GM18499 (cell line): Measurements from ENCODE around the gene COX7B2.

Source experiments
- ATAC-seq: cut with Tn5 transposase; IDR thresholded peaks from one replicate; pipeline ENCODE4 v1.9.1; 2021; ENCODE audit warnings: moderate number of reproducible peaks; ENCODE audit not compliant: insufficient read depth, unreplicated experiment

COX7B2 gene

DNA sequence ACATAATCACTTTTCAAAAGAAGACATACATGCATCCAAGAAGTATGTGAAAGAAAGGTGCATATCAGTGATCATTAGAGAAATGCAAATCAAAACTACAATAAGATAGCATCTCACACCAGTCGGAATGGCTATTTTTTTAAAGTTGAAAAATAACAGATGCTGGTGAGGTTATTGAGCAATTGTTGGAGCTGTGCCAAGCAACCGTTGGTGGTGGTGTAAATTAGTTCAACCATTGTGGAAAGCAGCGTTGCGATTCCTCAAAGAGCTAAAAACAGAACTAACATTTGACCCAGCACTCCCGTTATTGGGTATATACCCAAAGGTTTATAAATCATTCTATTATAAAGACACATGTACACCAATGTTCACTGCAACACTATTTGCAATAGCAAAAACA is 14.2 kb downstream of the COX7B2 start:
- no peak for ATAC-seq

DNA sequence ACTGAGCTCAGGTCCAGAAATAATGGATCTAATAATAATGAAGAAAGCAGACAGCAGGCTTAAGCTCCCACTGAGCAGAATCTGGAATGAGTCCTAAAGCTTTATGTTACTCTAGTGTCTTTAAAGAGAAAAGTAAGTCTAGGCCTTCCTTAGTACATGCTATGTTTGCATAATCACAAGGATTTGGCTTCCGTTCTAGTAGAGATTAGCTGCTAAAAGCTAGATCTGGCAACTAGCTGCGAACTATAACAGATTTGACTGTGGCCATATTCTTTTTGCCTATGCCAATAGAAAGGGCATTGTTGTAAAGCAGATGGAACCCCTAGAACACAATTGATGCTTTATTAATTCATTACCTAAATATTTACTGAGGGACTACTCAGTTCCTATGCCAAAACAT is 19.0 kb downstream of the COX7B2 start:
- no peak for ATAC-seq

DNA sequence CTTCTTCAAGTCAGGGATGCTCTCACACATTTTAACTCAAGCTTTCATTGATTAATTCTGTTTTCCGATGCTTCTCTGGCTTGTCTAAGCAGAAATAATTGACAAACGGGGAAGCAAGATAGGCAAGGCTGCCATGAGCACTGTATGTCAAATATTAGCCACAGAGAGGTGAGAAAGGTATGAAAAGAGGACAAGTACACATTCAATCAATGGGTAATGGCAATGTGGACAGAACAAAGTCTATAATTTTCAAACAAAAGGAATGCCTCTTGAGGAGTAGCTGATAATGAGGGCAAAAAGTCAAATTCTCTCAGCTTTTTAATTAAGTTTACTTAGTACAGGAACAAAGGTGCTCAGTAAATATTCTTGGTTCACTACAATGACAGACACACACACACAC is 19.6 kb downstream of the COX7B2 start:
- no peak for ATAC-seq

DNA sequence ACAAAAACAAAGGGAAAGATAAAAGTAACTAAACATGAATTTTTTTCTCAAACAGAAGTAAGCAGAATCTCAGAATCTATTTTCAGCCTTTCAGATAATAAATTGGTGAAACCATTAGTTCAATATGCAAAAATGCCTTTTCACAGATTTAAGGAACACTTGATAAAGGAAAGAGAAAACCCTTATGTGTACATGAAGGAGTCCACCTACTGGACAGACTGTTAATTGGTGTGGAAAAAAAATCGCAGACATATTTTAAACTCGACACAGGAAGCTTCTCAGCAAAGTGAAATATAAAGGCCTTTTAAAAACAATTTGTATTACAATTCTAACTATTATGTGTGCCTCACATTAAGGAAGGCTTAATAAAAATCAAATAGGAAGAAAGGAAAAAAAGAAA is 22.3 kb downstream of the COX7B2 start:
- no peak for ATAC-seq

DNA sequence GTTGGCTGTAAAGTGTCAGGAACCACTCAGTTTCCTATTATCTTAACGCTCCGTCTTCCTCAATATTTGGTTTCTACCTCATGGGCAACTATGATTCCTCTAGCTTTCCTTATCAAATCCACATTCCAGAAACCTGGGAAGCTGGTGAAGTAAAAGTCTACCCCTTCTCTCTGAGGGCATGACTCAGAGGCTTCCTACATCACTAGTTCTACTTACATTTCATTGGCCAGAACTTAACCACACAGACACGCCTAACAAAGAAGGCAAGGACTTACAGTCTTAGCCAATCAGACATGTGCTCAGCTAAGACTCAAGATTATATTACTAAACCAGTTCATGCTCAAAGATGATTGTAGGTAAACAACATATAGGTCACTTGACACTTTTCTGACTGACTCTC is 30.4 kb downstream of the COX7B2 start:
- ATAC-seq, result no peak

DNA sequence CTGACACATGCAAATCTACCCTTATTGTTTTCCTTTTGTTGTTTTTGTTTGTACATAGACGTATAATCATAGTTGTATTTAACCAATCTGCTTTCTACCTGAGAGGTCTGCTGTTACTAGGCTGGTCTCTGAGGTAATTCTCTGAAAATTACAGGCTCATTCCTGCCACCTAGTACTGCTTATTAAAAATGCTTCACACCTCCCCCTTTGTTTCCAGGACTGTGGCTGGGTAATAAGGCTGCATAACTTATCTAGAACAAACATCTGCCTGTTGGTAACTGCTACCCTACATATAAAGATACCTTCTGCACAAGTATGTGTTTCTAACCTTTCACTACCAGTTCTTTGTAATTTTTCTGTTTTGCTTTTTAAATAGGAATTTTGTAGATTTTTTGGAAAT is 34.2 kb downstream of the COX7B2 start:
- no peak for ATAC-seq

DNA sequence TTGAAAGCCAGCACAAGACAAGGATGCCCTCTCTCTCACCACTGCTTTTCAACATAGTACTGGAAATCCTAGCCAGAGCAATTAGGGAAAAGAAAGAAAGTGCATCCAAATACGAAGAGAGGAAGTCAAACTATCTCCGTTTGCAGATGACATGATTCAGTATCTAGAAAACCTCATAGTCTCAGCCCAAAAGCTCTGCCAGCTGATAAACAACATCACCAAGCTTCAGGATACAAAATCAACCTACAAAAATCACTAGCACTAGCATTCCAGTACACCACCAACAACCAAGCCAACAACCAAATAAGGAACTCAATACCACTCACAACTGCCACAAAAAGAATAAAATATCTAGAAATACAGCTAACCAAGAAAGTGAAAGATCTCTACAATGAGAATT is 38.6 kb downstream of the COX7B2 start:
- no peak for ATAC-seq

DNA sequence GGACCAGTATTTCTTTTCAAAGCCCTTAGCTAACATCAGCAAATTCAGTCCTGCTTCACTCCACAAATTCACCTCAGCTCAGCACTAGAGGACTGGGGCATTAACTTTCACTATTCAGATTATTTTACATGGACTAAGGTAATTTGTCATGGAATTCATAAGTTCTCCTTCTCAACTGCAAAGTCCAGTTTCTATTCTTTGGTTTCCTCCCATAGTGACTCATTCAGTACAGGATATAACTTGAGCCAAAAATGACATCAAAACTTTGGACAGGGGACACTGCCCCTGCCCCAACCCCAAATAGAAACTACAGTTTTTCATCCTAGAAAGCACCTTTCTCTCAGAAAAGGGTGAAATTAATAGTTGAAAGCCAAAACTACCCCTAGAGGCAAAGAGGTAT is 52.7 kb downstream of the COX7B2 start:
- no peak for ATAC-seq

DNA sequence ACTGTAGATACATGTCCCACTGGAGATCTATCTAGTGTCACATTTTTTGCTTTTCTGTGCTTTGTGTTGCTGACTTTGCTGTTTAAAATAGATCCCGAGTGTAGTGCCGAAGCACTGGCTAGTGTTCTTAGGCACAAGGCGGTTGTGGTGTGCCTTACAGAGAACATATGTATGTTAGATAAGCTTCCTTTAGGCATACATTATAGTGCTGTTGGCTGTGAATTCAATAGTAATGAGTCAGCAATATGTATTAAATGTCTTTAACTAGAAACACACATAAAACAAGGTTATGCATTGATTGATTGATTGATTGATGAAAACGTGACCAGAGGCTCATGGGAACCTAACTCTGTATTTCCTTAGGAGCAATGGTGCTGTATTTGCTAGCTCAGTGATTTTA is 56.2 kb downstream of the COX7B2 start:
- ATAC-seq, result no peak

DNA sequence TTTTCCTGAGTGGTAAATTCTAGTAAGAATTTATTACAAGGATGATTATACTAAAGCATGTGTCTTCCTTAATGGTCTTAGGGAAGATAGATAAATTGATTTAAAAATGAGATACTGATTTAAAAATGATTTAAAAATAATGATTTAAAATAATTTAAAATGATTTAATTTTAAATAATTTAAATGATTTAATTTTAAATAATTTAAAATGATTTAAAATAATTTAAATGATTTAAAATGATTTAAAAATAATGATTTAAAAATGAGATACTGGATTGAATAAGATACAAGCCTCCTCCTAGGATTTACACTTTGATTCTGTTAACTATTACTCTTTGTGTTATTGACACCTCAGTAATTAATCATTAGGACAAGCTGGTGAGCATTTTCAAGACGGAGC is 59.0 kb downstream of the COX7B2 start:
- no peak for ATAC-seq

DNA sequence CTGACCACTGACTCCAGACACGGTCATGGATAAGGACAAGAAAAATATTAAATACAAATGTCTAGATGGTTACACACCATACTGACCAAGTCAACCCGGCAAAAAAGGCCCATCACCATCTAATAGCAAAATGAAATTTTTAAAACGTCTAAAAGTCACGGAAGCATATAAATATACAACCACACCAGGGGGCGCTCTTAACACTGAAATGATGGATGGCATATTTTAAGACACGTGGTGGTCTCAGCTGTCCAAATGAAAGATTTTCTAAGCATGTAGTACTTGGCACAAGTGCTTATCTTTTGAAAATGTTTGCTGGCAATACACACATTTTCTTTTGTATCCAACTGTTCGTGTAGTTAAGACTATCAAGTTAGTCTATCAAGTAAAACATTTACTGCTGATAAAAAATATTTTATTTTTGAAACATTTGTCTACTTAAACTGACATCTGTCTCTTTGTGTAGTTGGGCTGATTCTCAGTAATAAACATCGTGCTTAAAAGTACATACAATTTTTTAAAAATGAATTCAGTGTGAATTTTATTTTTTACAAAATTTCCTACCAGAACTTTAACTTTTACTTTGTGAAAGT is 64.6 kb downstream of the COX7B2 start:
- ATAC-seq, result no peak

DNA sequence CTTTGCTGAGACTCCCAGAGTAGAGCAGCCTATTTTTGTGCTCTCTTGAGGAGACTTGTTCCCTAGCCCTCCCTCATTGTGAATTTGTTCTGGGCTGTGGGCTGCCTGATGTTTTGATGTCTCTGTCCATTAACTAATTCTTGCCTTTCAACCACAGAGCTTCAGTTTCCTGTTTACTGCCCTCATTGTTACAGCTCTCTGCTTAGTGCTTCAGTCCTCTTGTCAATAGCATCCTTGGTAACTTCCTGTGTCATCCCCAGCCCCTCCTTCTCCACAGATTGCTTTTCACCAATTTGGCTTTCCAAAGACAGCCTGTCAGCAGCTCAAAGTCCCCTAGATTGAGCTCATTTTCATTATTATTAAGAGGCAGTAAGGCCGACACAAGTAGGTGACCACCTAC is 69.9 kb downstream of the COX7B2 start:
- ATAC-seq, result no peak

DNA sequence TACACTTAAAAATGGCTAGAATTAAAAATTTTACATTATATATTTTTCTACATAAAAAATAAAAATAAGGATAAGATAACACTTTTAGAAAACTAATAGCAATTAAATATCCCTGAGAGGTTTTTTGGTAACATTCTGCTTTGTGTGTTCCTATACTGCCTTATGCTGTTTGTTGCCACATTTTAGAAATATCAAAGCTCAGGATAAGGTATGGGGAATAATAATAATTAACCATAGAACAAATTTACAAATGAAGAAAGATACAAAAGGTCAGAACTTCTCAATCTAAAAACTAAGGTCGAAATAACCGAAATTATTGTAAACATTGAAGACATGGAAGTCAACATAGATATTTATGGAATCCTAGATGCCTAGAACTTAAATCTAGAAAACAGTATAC is 71.4 kb downstream of the COX7B2 start:
- ATAC-seq, result no peak

DNA sequence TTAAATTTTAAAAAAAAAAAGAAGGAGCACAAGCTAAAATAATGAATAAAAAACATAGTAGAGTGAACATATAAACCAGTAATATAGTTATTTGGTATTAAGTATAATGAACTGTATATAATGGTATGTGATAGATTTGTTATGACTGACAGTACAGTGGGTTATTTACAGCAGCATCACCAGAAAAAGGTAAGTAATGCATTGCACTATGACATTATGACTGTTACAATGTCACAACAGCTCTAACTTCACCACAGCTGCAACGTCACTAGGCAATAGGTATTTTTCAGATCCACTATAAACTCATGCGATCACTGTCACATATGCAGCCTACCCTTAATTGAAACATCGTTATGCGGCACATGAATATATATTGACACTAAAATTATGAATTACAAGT is 72.5 kb downstream of the COX7B2 start:
- ATAC-seq, result no peak

DNA sequence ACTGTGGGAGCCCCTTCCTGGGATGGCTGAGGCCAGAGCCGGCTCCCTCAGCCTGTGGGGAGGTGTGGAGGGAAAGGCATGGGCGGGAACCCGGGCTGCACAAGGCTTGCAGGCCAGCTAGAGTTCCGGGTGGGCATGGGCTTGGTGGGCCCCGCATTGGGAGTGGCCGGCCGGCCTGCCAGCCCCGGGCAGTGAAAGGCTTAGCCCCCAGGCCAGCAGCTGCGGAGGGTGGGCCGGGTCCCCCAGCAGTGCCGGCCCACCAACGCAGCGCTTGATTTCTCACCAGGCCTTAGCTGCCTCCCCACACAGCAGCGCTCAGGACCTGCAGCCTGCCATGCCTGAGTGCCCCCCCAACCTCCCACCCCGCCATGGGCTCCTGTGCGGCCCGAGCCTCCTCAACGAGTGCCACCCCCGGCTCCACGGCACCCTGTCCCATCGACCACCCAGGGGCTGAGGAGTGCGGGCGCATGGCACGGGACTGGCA is 78.0 kb downstream of the COX7B2 start:
- ATAC-seq, result no peak

DNA sequence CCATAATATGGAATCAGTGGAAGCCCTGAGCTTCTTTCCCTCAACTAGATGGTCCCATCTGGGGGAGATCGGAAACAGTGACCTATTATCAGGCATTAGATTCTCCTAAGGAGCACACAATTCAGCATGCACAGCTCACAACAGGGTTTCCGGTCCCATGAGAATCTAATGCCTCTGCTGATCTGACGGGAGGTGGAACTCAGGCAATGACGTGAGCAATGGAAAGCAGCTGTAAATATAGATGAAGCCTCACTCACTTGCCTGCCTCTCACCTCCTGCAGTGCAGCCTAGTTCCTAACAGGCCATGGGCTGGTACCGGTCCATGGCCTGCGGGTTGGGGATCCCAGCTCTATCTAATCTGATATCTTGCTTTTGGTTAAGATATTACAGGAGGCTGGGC is 88.9 kb downstream of the COX7B2 start:
- no peak for ATAC-seq

DNA sequence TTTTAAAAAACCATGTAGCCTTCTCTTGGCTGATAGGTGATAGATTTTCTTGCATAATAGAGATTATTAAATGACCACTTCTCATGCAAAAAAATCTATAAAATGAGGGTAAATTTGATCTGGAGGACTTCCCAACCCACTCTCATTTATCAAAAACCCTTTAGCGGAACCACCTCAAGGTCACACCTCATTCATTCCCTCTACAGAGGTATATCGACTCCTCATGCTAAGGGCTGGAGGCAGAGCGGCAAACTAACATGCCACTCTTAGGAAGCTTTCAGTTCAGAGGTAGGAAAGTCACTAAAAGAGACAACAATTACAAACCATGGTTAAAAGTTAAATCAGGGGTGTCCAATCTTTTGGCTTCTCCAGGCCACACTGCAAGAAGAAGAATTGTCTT is 90.0 kb downstream of the COX7B2 start:
- no peak for ATAC-seq

DNA sequence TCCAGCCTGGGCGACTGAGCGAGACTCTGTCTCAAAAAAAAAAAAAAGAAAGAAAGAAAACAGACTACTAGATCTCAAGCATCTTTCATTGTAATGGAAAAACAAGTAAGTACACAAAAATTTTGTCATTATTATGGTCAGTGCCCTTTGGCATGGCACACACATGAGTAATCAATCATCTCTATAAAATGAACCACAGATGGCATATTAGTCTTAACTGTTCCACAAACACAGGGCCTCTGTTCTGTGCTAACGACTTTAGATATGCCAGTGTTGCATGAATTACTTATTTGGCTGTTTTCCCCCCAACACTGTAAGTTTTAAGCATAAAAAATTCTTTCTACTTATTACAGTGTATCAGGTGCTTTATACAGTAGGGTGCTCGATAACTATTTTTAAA is 90.4 kb downstream of the COX7B2 start:
- no peak for ATAC-seq

DNA sequence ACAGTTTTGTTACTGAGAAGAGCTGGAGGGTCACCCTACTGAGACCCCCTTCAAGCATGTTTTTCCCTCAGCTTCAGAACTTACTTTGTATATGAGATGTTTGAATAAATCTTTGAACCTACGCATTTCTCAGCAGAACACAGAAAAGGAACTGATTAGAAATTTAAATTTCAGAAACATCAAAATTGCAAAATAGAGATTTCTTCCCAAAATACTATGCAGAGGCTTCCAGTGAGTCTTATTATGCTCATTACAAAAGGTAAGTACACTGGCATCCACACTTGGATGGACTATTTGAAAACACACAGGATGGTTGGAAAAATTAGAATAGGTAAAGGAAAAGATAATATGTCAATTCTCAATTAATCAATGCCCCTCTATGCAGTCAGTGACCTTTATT is 91.2 kb downstream of the COX7B2 start:
- ATAC-seq, result no peak

DNA sequence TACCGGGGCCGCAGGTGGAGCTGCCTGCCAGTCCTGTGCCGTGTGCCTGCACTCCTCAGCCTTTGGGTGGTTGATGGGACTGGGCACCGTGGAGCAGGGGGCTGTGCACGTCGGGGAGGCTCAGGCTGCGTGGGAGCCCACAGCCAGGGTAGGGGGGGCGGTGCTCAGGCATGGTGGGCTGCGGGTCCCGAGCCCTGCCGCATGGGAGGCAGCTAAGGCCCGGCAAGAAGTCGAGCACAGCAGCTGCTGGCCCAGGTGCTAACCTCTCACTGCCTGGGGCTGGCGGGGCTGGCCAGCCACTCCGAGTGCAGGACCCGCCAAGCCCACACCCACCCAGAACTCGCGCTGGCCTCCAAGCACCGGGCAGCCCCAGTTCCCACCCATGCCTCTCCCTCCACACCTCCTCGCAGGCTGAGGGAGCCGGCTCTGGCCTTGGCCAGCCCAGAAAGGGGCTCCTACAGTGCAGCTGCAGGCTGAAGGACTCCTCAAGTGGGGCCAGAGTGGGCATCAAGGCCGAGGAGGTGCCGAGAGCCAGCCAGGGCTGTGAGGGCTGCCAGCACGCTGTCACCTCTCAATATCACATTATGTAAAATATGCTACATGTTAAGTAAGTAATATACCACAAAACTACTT is 104.1 kb downstream of the COX7B2 start:
- no peak for ATAC-seq

DNA sequence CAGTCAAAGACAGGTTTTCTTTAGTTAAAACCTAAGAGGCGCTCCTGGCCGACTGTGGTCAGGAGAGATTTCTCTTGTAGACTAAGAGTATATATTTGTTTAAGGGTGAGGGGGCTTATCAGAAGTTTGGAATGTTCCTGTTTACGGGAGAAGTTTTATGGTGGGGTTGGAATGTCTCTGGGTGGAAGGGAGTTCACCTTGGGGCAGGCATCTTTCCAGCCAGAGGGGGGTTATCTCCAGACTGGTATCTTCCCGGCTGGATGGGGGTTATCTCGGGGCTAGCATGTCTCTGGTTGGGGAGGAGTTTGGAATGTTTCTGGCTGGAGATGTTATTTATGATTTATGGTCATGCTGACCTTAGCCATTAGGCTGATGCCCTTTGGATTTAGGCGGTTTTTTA is 116.0 kb downstream of the COX7B2 start:
- ATAC-seq, result no peak

DNA sequence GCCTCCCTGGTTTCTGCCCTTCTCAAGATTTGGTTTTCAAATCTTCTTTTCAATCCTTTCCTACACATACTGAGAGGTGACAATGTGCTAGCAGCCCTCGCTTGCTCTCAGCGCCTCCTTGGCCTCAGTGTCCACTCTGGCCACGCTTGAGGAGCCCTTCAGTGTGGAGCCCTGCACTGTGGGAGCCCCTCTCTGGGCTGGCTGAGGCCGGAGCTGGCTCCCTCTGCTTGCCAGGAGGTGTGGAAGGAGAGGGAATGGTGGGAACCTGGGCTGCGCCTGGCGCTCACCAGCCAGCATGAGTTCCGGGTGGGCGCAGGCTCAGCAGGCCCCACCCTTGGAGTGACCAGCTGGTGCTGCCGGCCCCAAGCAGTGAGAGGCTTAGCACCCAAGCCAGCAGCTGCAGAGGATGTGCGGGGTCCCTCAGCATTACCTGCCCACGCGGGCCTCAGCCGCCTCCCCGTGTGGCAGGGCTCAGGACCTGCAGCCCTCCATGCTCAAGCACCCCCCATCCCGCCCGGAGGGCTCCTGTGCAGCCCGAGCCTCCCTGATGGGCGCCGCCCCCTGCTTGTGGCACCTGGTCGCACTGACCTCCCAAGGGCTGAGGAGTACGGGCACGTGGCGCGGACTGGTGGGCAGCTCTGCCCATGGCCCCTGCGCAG is 127.5 kb downstream of the COX7B2 start:
- ATAC-seq, result no peak
